Measurements from ENCODE around the gene CNTNAP5.

The CNTNAP5 gene

DNA sequence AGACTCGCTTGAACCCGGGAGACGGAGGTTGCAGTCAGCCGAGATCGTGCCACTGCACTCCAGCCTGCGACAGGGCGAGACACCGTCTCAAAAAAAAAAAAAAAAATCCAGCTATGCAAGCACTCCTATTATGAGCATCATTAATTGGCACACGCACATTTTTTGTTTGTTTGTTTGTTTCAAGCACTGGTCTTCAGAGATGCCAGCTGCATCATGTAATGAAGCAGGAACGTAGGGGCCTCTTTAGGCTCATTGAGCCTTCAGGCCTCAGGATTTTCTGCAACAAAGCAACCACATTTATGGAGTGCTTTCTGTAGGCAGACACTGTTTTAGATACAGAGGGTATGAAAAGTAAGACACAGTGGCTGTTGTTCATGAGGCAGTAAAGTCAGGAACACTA is 585.8 kb downstream of the CNTNAP5 start:
- no peak for TF ChIP-seq ZFX (IDR thresholded peaks at IDR 0.05; ENCODE audit: borderline replicate concordance)
- TF ChIP-seq, protein P1, sequence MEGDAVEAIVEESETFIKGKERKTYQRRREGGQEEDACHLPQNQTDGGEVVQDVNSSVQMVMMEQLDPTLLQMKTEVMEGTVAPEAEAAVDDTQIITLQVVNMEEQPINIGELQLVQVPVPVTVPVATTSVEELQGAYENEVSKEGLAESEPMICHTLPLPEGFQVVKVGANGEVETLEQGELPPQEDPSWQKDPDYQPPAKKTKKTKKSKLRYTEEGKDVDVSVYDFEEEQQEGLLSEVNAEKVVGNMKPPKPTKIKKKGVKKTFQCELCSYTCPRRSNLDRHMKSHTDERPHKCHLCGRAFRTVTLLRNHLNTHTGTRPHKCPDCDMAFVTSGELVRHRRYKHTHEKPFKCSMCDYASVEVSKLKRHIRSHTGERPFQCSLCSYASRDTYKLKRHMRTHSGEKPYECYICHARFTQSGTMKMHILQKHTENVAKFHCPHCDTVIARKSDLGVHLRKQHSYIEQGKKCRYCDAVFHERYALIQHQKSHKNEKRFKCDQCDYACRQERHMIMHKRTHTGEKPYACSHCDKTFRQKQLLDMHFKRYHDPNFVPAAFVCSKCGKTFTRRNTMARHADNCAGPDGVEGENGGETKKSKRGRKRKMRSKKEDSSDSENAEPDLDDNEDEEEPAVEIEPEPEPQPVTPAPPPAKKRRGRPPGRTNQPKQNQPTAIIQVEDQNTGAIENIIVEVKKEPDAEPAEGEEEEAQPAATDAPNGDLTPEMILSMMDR (IDR thresholded peaks at IDR 0.05), result no peak
- no peak overlapping the region for H3K27ac ChIP-seq

DNA sequence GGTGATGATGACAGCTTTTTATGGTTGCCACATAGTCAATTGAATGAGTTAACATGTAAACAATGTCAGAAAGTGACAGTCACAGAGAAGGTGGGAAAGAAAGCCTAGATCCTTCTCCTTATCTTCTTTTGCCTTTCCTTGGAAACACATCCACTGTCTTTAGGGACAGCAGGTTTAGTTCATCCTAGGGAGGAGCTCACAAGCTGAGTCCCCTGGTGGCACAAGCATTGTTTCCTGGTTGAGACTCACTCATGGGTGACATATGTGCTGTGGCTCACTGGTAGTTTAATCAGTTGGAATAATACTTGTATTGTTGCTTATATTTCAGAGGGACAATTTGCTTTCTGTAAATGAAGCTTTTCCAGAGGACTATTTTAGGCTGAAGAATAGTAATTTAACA is 598.5 kb downstream of the CNTNAP5 start:
- TF ChIP-seq, protein P1 (IDR thresholded peaks at IDR 0.05), result no peak
- no peak for TF ChIP-seq ZFX (IDR thresholded peaks at IDR 0.05; ENCODE audit: borderline replicate concordance)
- H3K27ac ChIP-seq, result no peak overlapping the region

DNA sequence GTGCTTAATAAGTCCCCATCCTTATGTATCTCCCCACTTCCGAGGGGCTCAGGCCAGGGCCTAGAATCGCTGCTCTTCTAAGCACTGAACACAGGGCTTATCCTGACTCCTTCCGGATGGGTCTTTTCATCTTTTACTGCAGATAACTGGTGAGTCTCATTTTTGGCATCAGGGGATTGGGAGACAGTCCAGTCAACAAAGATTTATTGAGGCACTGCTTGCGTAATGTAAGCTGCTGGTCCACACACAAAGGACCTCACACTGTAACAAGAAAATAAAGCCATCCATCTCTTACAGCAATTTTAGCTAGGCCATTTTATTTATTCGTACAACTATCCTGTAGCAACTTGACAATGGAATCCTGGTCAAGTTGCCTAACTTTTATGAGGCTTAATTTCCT is 600.5 kb downstream of the CNTNAP5 start:
- TF ChIP-seq, protein P1 (IDR thresholded peaks at IDR 0.05), result no peak
- no peak for TF ChIP-seq ZFX (IDR thresholded peaks at IDR 0.05; ENCODE audit: borderline replicate concordance)
- H3K27ac ChIP-seq, result no peak overlapping the region

DNA sequence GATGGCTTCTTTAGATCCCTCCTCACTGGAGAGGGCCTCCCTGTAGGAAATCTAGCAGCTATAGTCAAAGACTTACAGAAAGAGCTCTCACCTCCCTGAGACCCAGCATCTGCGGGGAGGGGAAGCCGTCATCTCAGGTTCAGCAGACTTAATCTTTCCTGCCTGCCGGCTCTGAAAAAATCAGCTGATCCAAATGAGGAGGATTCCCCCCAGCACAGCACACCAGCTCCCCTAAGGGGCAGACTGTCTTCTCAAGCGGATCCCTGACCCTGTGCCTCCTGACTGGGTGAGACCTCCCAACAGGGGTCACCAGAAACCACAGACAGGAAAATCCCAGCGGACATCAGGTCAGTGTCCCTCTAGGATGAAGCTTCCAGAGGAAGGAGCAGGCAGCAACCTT is 601.9 kb downstream of the CNTNAP5 start:
- TF ChIP-seq ZFX (IDR thresholded peaks at IDR 0.05; ENCODE audit: borderline replicate concordance), result no peak
- TF ChIP-seq, protein P1 (IDR thresholded peaks at IDR 0.05), result no peak
- no peak overlapping the region for H3K27ac ChIP-seq

DNA sequence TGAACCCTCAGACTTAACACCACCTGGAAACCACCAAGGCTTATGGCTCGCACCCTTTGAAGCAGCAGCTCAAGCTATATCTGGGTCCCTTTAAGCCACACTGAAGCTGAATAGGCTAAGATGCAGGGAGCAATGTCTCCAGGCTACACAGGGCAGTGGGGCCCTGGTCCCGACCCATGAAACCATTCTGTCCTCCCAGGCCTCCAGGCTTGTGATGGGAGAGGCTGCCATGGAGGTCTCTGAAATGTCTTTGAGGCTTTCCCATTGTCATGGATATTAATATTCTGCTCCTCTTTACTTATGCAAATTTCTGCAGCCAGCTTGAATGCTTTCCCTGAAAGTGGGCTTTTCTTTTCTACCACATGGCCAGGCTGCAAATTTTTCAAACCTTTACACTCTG is 608.7 kb downstream of the CNTNAP5 start:
- TF ChIP-seq, protein P1 (IDR thresholded peaks at IDR 0.05), result no peak
- TF ChIP-seq ZFX (IDR thresholded peaks at IDR 0.05; ENCODE audit: borderline replicate concordance), result no peak
- H3K27ac ChIP-seq, result no peak overlapping the region

DNA sequence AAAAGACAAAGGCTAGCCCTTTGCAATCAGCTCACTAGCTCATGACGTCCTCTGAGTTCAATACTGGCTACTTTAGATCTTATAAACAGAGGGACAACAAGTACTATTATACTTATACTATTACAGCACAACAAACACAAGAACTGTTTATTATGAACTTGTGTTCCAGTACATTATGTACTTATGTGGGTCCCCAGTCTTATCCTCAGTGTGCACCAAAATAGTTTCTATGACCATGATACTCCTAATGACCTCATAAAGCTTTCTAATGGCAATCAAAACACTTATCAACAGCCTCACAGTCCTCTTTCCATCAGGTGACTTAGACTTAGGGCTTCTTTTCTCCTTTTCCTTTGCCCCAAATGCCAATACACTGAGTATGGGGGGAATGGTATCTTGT is 614.4 kb downstream of the CNTNAP5 start:
- H3K27ac ChIP-seq, result no peak overlapping the region
- TF ChIP-seq, protein P1 (IDR thresholded peaks at IDR 0.05), result no peak
- TF ChIP-seq ZFX (IDR thresholded peaks at IDR 0.05; ENCODE audit: borderline replicate concordance), result no peak

DNA sequence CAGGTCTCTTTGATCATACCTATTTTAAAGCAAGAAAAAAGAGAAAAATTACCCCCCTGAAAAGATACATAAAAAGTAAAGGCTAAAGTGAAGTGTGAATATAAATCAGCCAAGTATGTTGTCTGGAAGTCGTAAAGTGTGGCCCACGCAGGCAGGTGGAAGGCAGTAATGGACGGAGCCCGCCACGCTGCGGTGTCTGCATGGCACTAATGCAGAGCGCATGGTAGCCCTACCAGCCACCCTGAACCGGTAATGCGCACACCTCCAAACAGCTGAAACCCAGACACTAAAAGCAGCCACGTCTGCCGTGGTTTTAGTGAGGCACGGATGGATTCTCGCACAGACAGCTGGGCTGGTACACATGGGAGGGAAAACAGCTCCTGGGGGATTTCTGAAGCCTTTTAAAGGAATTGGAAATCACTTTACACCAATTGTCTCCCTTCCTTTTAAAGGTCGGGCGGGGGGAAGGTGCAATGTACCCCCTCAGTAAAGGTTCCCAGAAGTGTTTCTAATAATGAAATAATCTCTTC is 615.2 kb downstream of the CNTNAP5 start:
- TF ChIP-seq ZFX (IDR thresholded peaks at IDR 0.05; ENCODE audit: borderline replicate concordance), result no peak
- TF ChIP-seq, protein P1 (IDR thresholded peaks at IDR 0.05), result no peak
- H3K27ac ChIP-seq, result no peak overlapping the region
